OCI-LY7 (cell line): ENCODE measurements around the gene CYP39A1. TPM values are rescaled to one million over a fixed set of nuclear protein-coding genes. Genes with fewer than 3 reads are reported as not detected.

ENCODE experiments used
- BruUV-seq: library from RNA; stranded (reverse); fragments of 400-500 nt; replicated peaks from 2 replicates; lab custom pipeline; 2021; lab: Mats Ljungman, UMichigan
- CTCF ChIA-PET: fragments of 300-600 bp; sonication (Branson Sonifier 250); formaldehyde crosslinking; loops from one replicate; lab custom pipeline; 2022; ENCODE audit warnings: antibody characterized with exemption; ENCODE audit not compliant: unreplicated experiment; lab: Charles Lee
- POLR2A ChIA-PET: fragments of 300-600 bp; sonication (Branson Sonifier 250); formaldehyde crosslinking; loops from one replicate; lab custom pipeline; 2022; ENCODE audit warnings: antibody characterized with exemption; lab: Charles Lee
- DNase-seq: peaks from one replicate; pipeline ENCODE4 v3.0.0-alpha.2; 2015; ENCODE audit warnings: low spot score
- H2AFZ ChIP-seq: fragments of 200-600 bp; sonication (generic), shearing (Covaris generic); 2 replicates; pipeline ENCODE4 v1.6.1; 2014; ENCODE audit warnings: mild to moderate bottlenecking, antibody characterized with exemption, low read length, moderate library complexity
- H3K27ac ChIP-seq: fragments of 200-600 bp; sonication (generic); 2 replicates; pipeline ENCODE4 v1.5.1; 2014; ENCODE audit warnings: mixed run types, low read depth, mild to moderate bottlenecking, moderate library complexity, low read length, inconsistent platforms; ENCODE audit not compliant: poor library complexity, severe bottlenecking
- H3K36me3 ChIP-seq: fragments of 200-600 bp; sonication (generic); 2 replicates; pipeline ENCODE4 v1.6.1; 2014; ENCODE audit warnings: mild to moderate bottlenecking, antibody characterized with exemption, low read length, moderate library complexity, mixed read lengths; ENCODE audit not compliant: insufficient read depth
- H3K4me1 ChIP-seq: fragments of 200-600 bp; sonication (generic); 2 replicates; pipeline ENCODE4 v1.5.1; 2014; ENCODE audit warnings: mild to moderate bottlenecking, low read length; ENCODE audit not compliant: insufficient read depth, poor library complexity, severe bottlenecking
- H3K4me2 ChIP-seq: fragments of 200-600 bp; sonication (generic); 2 replicates; pipeline ENCODE4 v1.6.1; 2014; ENCODE audit warnings: mild to moderate bottlenecking, low read length
- H3K4me3 ChIP-seq: fragments of 200-600 bp; sonication (generic); 2 replicates; pipeline ENCODE4 v1.5.1; 2014; ENCODE audit warnings: mild to moderate bottlenecking, low read depth, low read length; ENCODE audit not compliant: poor library complexity, severe bottlenecking
- H3K79me2 ChIP-seq: fragments of 200-600 bp; sonication (generic); 2 replicates; pipeline ENCODE4 v1.6.1; 2016; ENCODE audit warnings: low read depth, mild to moderate bottlenecking, low read length, moderate library complexity, mixed read lengths; ENCODE audit not compliant: insufficient read depth
- H3K9me2 ChIP-seq: fragments of 200-600 bp; sonication (generic); 2 replicates; pipeline ENCODE4 v1.6.1; 2016; ENCODE audit warnings: mild to moderate bottlenecking, low read length, mixed read lengths; ENCODE audit not compliant: insufficient read depth
- H3K9me3 ChIP-seq: fragments of 200-600 bp; sonication (generic); 2 replicates; pipeline ENCODE4 v1.6.1; 2014; ENCODE audit warnings: mild to moderate bottlenecking, mixed run types, low read length, mixed read lengths
- H4K20me1 ChIP-seq: fragments of 200-600 bp; sonication (generic); 2 replicates; pipeline ENCODE4 v1.6.1; 2014; ENCODE audit warnings: mild to moderate bottlenecking, antibody characterized with exemption, low read length, moderate library complexity, mixed read lengths; ENCODE audit not compliant: insufficient read depth
- CTCF ChIP-seq: fragments of 200-600 bp; sonication (generic); conservative IDR thresholded peaks from 2 replicates; pipeline ENCODE4 v1.5.1; 2014; ENCODE audit warnings: mild to moderate bottlenecking, antibody characterized with exemption, low read length, moderate library complexity, mixed read lengths
- EZH2phosphoT487 ChIP-seq: fragments of 200-600 bp; sonication (generic); IDR thresholded peaks from 2 replicates; pipeline ENCODE4 v1.6.1; 2018; ENCODE audit warnings: low read depth, borderline replicate concordance, mild to moderate bottlenecking, mixed run types, antibody characterized with exemption, low read length, moderate library complexity, mixed read lengths
- intact Hi-C: fragments of 100-400 bp; cut with micrococcal nuclease; formaldehyde crosslinking; loops from one replicate; pipeline ENCODE4 v1.10.0; 2022; ENCODE audit not compliant: unreplicated experiment
- total RNA-seq, 2 experiments: library from RNA; depleted of rRNA in 1 of 2; stranded (reverse); fragments of >200 nt in 1 of 2; shearing (Covaris generic) in 1 of 2; gene quantifications; 2 replicates each; pipeline ENCODE4 v1.2.3, GENCODE V29; 2014 to 2022

The CYP39A1 gene
- total RNA-seq, 2 experiments from 2014 or later: 13.4 to 24.5 TPM

DNA sequence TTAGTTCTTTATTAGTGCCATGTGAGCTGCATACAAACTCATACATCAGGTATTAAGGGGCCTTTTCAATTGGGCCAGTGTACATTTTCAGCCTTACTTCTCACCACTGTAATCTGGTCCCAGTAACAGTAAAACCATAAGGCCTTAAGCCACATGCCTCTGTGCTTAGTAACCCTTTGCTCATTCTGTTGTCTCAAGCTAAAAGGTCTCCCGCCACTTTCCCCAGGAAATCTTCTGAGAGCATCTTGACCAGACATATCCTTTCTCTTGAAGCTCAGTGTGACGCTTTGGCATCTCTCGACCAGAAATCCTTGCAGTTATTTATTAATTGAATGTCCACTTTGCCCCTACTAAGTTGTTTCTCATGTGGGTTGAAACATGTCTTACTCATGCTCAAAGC is 68.0 kb downstream of the CYP39A1 start:
- TF ChIP-seq CTCF: no peak
- no peak for TF ChIP-seq EZH2phosphoT487
- Histone ChIP-seq H3K4me2 (no peak overlapping the region), H3K9me3 (no peaks in the 10 kb centered on the region), H2AFZ (no peak overlapping the region), H3K27ac (no peak overlapping the region), H3K79me2 (no peaks in the 10 kb centered on the region), H3K4me3 (no peak overlapping the region), H3K9me2 (no peaks in the 10 kb centered on the region), H3K36me3 (peaks cover 52% of the 10 kb centered on the region), H3K4me1 (no peaks in the 10 kb centered on the region), H4K20me1 (no peaks in the 10 kb centered on the region)
- intact Hi-C loops: no loop called here
- POLR2A ChIA-PET: interaction anchor here (0.6 kb wide), 1 partner anchor 1376 kb away, joined by 10 read pairs; no protein-coding TSS in a partner anchor
- DNase-seq: no peak
- CTCF ChIA-PET: no interaction called here
- BruUV-seq: no TSS peak

GRCh38 chr6:46583721-46584120 is 68.9 kb downstream of the CYP39A1 start:
- Histone ChIP-seq H3K4me2 (no peak overlapping the region), H3K9me3 (no peaks in the 10 kb centered on the region), H3K9me2 (no peaks in the 10 kb centered on the region), H3K36me3 (peaks cover 57% of the 10 kb centered on the region), H3K4me1 (no peaks in the 10 kb centered on the region), H2AFZ (no peak overlapping the region), H4K20me1 (no peaks in the 10 kb centered on the region), H3K27ac (no peak overlapping the region), H3K4me3 (no peak overlapping the region), H3K79me2 (peaks cover under 1% of the 10 kb centered on the region; the same call in 1 of the 2 replicates)
- TF ChIP-seq EZH2phosphoT487 (no peak), CTCF (no peak)
- intact Hi-C loops: no loop called here
- no peak for DNase-seq
- ChIA-PET POLR2A (interaction anchor here (0.9 kb wide), 1 partner anchor 1978 kb away, joined by 3 read pairs; no protein-coding TSS in a partner anchor), CTCF (no interaction called here)
- BruUV-seq: no TSS peak

DNA sequence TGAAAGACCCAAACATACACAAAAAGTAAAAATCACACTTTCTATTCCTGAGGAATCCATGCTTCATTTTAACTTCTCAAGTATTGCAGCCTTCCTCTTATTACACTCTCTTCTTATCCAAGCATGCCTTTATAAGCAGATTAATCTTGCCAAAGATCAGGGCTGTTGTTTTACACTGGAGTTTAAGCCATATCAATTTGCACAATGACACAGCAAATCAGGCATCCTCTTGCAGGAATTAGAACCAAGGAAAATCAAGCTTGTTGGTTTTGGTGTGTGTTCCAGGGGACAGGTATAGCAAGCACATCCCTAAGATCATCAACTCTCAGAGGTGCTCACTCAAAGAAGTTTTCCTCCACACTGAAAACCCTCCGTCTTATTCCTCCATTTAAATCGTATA is 69.5 kb downstream of the CYP39A1 start:
- peaks cover 62% of the 10 kb centered on the region for H3K36me3 ChIP-seq
- ChIA-PET CTCF (no interaction called here), POLR2A (interaction anchor here (0.9 kb wide), 1 partner anchor 1977 kb away, joined by 3 read pairs; no protein-coding TSS in a partner anchor)
- no peaks in the 10 kb centered on the region for H3K9me3 ChIP-seq
- no peak overlapping the region for H3K27ac ChIP-seq
- H3K4me3 ChIP-seq: no peak overlapping the region
- DNase-seq: no peak
- no TSS peak for BruUV-seq
- H3K4me2 ChIP-seq: no peak overlapping the region
- H4K20me1 ChIP-seq: no peaks in the 10 kb centered on the region
- no peaks in the 10 kb centered on the region for H3K9me2 ChIP-seq
- peaks cover 7% of the 10 kb centered on the region; the same call in 1 of the 2 replicates for H3K79me2 ChIP-seq
- intact Hi-C loops: no loop called here
- TF ChIP-seq EZH2phosphoT487 (no peak), CTCF (no peak)
- H2AFZ ChIP-seq: no peak overlapping the region
- H3K4me1 ChIP-seq: no peaks in the 10 kb centered on the region
